Activated CD8-positive, alpha-beta memory T cell treated with anti-CD3 and anti-CD28 coated beads for 24 hours (primary cell): Measurements from ENCODE around the gene UTS2B.
"Not testable (repeated sequence)": the region's sequence is repeated elsewhere in the genome, so short reads cannot be mapped to it uniquely, and the experiment has no call there.

Experiments
- DNase-seq: peaks from one replicate; pipeline ENCODE4 v3.0.0-alpha.2; 2020

The UTS2B gene

DNA sequence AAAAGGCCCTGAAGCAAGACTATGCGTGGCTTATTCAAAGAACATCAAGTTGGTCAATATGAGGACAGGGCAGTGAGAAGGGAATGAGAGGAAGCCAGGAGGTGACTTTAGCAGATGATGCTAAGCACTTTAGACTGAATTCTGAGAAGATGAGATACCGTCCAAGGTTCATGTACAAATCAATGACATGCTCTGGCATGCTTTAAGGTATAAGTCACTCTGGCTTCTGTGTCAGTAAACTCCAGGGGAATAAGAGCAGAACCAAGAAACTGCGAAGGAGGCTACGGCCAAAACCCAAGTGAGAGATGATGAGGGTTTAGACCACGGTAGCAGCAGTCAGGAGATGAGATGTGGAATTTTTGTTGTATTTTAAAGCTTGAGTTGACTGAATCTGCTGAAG lies 10.0 kb downstream of the UTS2B start:
- DNase-seq = no peak

DNA sequence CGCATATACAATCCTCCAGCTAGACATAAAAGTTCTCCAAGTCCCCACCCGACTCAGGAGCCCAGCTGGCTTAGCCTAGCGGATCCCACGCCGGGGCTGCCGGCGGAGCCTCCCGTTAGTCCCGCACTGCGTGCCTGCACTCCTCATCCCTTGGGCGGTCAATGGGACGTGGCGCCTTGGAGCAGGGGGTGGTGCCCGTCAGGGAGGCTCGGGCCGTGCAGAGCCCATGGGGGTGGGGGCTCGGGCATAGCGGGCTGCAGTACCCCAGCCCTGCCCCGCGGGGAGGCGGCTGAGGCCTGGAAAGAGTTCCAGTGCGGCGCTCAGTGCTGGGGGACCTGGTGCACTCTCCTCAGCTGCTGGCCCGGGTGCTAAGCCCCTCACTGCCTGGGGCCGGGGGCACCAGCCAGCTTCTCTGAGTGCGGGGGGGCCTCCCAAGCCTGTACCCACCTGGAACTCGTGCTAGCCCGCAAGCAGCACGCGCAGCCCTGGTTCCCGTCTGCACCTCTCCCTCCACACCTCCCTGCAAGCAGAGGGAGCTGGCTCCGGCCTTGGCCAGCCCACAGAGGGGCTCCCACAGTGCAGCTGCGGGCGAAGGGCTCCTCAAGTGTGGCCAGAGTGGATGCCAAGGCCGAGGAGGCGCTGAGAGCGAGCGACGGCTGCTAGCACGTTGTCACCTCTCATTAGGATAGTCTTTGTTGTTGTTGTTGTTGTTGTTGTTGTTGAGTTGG lies 13.3 kb downstream of the UTS2B start:
- DNase-seq = no peak

GRCh38 chr3:191314109-191314728 lies 16.1 kb downstream of the UTS2B start:
- no peak for DNase-seq

DNA sequence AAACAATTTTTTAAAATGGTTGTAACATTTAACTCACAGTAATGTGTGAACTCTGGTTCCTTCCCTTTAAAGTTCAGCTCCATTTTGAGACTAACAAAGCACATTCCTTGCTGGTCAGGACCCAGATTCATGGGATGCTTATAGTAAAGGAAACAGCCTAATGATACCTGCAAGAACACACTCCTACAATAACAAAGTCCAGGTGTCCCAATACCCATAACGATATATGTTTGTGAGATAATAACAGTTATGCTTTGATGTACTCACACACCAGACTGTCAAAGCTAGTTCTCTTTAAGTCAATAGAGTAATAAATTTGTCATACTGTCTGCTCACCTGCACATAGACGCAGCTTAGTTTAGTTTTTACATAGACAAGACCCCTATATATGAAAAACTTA lies 17.0 kb downstream of the UTS2B start:
- DNase-seq = no peak

DNA sequence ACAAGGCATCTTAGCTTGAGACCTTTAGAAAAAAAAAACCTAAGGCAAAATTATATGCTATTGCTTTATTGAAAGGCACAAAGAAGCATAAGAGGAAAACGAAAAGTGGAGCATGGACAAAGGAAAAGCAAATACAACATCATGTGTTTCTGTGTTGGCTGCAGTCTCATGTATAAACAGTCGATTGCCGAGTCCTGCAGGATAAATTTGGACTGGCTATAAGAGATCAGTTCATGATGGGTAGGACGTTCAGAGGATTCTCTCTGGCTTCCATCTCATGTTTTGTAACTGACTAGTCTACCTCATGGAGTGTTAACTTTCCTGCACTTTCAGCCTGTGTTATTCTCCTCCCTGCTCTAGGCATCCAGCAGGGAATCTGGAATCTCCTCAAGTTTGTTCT lies 23.0 kb downstream of the UTS2B start:
- no peak for DNase-seq

DNA sequence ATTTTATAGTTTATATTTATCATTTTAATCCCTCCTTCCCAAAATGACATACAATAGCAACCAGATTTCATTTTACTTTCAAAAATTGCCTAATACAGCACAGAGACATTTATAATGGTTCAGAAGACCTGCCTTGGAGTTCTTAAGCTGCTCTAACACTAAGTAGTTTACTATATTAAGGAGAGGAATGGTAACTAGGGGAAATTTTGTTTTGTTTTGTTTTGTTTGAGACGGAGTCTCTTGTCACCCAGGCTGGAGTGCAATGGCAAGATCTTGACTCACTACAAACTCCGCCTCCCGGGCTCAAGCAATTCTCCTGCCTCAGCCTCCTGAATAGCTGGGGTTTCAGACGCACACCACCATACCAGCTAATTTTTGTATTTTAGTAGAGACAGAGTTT lies 23.9 kb downstream of the UTS2B start:
- no peak for DNase-seq

DNA sequence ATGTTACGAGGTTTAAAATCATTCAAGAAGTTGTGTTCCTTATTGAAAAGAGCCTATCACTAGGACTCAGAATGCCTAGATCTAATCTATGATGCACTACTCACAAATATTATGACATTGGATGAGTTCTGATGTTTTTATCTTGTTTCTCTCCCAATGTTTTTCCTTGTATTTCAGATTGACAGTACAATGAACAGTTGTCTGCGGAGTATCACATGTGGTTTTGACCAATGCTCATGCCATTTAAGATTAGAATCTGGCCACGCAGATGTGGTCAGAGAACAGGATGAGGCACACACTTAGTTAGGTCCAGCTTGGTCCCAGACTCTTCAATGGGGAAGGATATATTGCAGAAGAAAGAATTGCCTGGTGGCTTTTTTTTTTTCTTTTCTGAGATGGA lies 26.7 kb downstream of the UTS2B start:
- DNase-seq = no peak

DNA sequence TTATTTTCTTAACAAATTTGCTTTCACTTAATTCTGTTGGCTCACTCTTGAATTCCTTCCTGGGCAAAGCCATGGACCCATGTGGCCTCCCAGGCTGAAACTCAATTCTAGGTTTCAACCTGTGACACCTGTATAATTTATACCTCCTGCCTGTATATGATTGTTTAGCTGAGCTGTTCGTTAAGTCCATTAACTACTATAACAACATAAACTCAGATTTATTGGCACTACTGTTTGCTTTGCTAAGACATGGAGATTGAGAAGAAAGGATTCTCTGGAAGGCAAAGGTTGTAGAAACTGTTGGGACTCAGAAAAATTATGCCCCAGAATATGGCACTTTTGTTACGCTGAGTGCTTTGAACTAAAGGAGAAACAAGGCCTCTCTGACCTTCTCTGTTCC lies 27.9 kb downstream of the UTS2B start:
- no peak for DNase-seq

DNA sequence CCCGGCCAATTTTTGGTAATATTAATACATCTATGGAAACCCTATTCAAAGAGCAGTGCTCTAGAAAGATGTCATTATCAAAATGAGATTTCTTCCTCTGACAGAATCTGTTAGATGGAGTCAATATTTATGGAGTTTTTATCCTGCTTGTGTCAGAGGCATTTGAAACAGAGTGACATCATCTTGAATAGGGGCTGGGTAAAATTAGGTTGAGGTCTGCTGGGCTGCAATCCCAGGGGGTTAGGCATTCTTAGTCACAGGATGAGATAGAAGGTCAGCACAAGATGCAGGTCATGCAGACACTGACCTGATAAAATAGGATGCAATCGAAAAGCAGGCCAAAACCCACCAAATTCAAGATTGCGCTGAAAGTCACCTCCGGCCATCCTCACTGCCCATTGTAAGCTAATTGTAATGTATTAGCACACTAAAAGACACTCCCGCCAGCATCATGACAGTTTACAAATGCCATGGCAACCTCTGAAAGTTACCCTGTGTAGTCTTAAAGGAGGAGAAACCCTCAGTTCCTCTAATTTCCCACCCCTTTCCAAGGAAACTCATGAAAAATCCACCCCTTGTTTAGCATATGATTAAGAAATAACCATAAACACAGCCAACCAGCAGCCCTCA lies 28.4 kb downstream of the UTS2B start:
- DNase-seq = no peak

DNA sequence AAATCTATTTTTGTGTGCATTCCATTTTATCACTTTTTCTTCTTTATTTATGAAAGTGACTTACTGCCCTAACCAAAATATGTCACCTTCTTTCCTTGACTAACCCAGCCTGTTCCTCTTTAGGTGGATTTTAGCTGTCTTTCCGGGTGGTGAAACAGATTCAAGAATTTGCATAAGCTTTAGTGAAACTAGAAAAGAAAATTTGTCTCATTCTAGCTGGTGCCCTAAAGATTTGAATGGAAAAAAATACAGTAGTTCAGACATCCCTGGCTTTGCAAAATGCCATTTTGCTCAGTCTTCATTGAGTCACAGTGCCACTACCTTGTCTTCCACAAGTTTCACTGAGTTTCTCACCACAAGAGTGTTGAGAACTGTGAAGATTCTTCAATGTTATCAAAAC lies 29.3 kb downstream of the UTS2B start:
- no peak for DNase-seq

GRCh38 chr3:191300422-191300821 lies 29.9 kb downstream of the UTS2B start:
- DNase-seq = no peak

GRCh38 chr3:191298846-191299245 lies 31.5 kb downstream of the UTS2B start:
- DNase-seq = no peak

DNA sequence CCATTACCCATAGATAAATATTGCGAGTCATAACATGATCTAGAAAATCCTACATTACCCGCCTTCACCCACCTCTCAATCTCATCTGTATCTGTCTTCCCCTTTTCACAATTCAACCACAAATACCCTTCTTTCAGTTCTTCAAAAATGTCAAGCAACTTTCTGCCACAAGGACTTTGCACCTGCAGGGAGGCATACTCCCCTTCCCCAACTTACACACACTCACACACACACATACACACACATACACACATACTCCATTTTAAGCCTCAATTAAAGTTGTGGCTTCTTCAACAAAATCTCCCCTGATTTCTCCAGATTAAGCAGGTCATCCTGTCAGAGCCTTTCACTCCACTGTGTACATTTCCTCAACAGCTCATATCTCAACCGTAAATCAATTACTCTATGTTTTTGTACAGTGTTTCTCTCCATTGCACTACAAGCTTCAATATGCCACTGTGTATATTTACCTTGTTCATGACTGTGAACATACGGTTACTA lies 34.2 kb downstream of the UTS2B start:
- DNase-seq = no peak

DNA sequence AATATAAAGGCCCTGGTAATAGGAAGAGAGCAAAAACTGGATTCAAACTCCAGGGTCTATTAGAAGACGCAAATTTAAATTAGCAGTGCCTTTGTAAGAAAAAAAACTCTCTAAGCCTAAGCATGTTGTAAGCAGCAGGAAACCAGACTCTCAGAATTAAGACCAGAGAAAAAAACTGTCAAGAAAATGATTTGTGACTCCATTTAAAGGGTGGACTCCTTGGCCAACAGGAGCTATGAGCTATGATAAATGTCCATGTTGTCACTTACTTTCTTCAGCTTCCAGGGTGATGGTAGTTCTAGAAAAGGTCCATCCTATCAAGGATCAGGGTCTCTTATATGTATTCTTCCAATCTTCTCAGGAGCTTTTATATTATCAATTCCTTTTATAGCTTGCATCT lies 36.0 kb downstream of the UTS2B start:
- no peak for DNase-seq

- no peak for DNase-seq
Measured at GRCh38 chr3:191292243-191293015, 37.9 kb downstream of the UTS2B start.

DNA sequence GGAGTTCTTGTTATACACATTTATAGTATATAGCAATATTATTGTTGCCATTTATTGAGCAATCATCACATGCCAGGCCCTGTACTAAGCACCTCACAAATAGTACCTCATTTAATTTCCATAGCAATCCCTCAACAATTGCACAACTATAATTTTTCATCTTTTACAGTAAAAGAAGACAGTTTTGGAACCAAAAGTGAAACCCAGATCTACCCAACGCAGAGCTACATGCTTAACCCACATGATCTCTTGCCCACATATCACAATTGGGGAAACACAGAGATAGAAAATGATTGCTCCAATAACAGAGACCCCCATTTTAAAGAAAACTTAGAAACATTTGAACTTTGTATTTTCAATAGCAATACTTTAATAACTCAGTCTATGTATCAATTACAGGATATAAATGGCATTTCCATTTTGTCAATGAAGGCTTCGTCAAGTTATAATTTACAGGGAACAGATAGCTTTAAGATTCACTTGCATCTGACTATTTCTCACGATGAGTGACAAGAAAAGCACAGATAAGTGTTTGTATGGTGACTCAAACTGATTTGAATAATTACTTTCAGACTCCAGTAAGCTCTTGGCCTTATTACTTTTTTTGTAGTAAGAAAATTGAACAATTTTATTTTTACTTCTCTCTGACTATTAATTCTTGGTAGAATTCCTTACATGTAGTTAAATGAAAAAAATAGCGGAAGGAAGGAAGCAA lies 39.9 kb downstream of the UTS2B start:
- no peak for DNase-seq

DNA sequence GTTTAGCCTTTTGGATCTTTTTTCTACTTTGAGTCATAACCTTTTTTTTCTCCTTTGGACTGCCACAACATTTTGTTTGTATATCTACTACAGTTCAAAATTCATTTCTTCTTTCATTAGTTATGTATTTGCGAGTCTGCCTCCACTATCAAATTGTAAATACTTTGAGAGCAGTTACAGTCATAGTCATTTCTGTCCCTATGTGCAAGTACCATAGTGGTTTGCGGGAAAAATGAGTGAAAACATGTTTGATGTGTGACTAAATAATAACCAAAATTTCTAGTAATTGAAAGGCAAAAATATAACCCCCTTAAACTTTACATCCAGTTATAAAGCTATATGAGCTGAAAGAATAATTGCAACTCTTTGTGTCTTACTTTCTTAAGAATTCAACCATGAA lies 46.9 kb downstream of the UTS2B start:
- no peak for DNase-seq

DNA sequence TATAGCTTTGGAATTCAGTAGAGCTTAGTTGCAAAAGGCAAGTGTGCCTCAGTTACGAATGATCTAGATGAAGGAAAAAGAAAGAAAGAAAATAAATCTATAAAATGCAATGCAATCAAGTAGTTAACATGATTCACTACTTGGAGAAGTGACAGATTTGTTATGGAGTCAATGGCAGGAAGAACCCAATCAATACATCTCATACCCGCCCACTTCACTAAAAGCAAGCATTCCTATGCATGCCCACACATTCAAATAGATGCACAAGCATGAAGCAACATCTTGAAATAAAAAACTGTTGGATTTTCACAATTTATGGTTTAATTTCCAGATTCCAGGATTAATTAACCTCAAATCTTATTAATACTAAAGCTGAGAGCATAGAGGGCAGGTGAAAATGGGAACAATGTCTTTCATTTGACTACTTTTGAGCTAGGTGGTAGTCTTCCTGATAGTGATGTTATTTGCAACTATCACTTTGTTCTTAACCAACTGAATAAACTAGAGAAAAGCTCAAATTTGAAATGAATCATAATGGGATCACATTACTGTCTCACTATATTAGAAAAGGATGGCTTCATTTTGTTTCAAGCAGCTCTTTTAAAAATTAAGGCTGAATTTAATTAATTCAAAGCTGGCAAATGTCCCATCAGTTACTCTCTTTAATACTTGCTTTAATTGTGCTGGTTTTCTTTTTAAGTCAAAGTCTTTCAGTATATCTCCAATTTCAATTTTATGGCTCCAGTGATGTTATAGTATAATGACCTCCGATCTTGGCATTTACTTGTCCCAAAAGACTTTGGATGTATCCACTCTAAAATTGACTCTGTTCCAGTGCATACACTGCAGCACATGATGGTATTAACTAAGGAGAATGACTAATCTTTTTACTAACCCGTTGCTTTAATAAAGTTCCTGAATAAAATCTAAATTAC lies 47.8 kb downstream of the UTS2B start:
- DNase-seq = no peak

GRCh38 chr3:191280882-191281281 lies 49.4 kb downstream of the UTS2B start:
- DNase-seq = no peak

DNA sequence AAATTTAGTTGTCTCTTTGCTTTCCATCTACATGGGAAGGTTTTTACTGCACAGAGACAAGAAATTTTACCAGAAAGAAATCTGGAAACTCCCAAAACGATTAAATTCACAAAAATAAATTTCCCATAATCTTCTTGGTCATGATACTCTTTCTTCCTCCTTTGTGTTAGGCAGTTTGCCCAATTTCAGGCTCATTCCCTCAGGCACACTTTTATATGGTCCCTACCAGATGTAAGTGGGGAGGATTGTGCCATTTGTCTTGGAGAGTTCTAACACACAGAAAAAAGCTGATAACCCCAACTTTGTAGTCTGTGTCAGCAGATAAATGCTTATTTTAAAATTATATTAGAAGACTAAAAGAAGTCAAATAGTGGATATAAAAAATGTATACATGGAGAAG lies 50.2 kb downstream of the UTS2B start:
- no peak for DNase-seq

GRCh38 chr3:191275751-191276150 lies 54.6 kb downstream of the UTS2B start:
- no peak for DNase-seq

DNA sequence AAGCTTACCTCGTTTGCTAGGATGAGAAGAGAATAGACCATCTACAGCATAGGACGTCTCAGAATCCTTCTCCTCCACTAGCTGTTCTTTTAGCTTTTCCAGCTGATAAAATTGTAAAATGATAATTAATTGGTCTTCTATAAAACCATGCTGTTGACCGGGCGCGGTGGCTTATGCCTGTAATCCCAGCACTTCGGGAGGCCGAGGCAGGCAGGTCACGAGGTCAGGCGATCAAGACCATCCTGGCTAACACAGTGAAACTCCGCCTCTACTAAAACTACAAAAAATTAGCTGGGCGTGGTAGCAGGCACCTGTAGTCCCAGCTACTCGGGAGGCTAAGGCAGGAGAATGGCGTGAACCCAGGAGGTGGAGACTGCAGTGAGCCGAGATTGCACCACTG lies 55.1 kb downstream of the UTS2B start:
- DNase-seq = not testable (repeated sequence)
